ENCODE results near the gene TPH2.

TPH2 gene

GRCh38 chr12:72076558-72076915, 137.9 kb downstream of the TPH2 start:
- Histone ChIP-seq H3K79me2 (ENCODE audit: insufficient read depth, low read depth) (no peaks in the 10 kb centered on the region), H2AFZ (ENCODE audit: low read depth) (no peak overlapping the region), H3K36me3 (ENCODE audit: insufficient read depth) (no peaks in the 10 kb centered on the region), H3K27me3 (ENCODE audit: insufficient read depth, low read depth) (no peaks in the 10 kb centered on the region), H3K27ac (no peak overlapping the region), H3K9ac (no peak overlapping the region), H4K20me1 (ENCODE audit: insufficient read depth) (no peaks in the 10 kb centered on the region), H3K4me3 (IDR thresholded peaks at IDR 0.05; ENCODE audit: insufficient read depth, low read depth, low read length) (no peak overlapping the region), H3K4me1 (ENCODE audit: low read depth, poor library complexity, severe bottlenecking) (no peaks in the 10 kb centered on the region), H3K4me2 (no peak overlapping the region)
- no peak for TF ChIP-seq CTCF (conservative IDR thresholded peaks at IDR 0.05; ENCODE audit: low read depth, low read length)

- no peak for TF ChIP-seq CTCF (conservative IDR thresholded peaks at IDR 0.05; ENCODE audit: low read depth, low read length)
- H3K4me2 ChIP-seq, result no peak overlapping the region
- H2AFZ ChIP-seq (ENCODE audit: low read depth), result no peak overlapping the region
- no peak overlapping the region for H3K9ac ChIP-seq
- H3K4me3 ChIP-seq (IDR thresholded peaks at IDR 0.05; ENCODE audit: insufficient read depth, low read depth, low read length), result no peak overlapping the region
- H3K79me2 ChIP-seq (ENCODE audit: insufficient read depth, low read depth), result no peaks in the 10 kb centered on the region
- H3K36me3 ChIP-seq (ENCODE audit: insufficient read depth), result no peaks in the 10 kb centered on the region
- no peaks in the 10 kb centered on the region for H4K20me1 ChIP-seq (ENCODE audit: insufficient read depth)
- H3K4me1 ChIP-seq (ENCODE audit: low read depth, poor library complexity, severe bottlenecking), result no peaks in the 10 kb centered on the region
- no peak overlapping the region for H3K27ac ChIP-seq
- H3K27me3 ChIP-seq (ENCODE audit: insufficient read depth, low read depth), result no peaks in the 10 kb centered on the region
Observed at GRCh38 chr12:72077111-72077820, 138.6 kb downstream of the TPH2 start.

- no peak overlapping the region for H3K27ac ChIP-seq
- no peaks in the 10 kb centered on the region for H3K79me2 ChIP-seq (ENCODE audit: insufficient read depth, low read depth)
- TF ChIP-seq CTCF (conservative IDR thresholded peaks at IDR 0.05; ENCODE audit: low read depth, low read length), result no peak
- no peak overlapping the region for H3K4me2 ChIP-seq
- H3K27me3 ChIP-seq (ENCODE audit: insufficient read depth, low read depth), result no peaks in the 10 kb centered on the region
- H3K4me3 ChIP-seq (IDR thresholded peaks at IDR 0.05; ENCODE audit: insufficient read depth, low read depth, low read length), result no peak overlapping the region
- no peak overlapping the region for H2AFZ ChIP-seq (ENCODE audit: low read depth)
- H3K36me3 ChIP-seq (ENCODE audit: insufficient read depth), result no peaks in the 10 kb centered on the region
- no peaks in the 10 kb centered on the region for H4K20me1 ChIP-seq (ENCODE audit: insufficient read depth)
- H3K4me1 ChIP-seq (ENCODE audit: low read depth, poor library complexity, severe bottlenecking), result no peaks in the 10 kb centered on the region
- no peak overlapping the region for H3K9ac ChIP-seq
Observed at GRCh38 chr12:72081777-72082176, 143.1 kb downstream of the TPH2 start.
